HG02610 (cell line): Measurements from ENCODE around the gene AIFM3.
A peak's percentile ranks its signal among the peaks of the same experiment; 100 is the strongest.
"Not testable (repeated sequence)": the region's sequence is repeated elsewhere in the genome, so short reads cannot be mapped to it uniquely, and the experiment has no call there.

Experiments used
- ATAC-seq: cut with Tn5 transposase; IDR thresholded peaks from one replicate; pipeline ENCODE4 v1.9.1; 2021; ENCODE audit warnings: mild to moderate bottlenecking, moderate library complexity; ENCODE audit not compliant: unreplicated experiment

Gene AIFM3

DNA sequence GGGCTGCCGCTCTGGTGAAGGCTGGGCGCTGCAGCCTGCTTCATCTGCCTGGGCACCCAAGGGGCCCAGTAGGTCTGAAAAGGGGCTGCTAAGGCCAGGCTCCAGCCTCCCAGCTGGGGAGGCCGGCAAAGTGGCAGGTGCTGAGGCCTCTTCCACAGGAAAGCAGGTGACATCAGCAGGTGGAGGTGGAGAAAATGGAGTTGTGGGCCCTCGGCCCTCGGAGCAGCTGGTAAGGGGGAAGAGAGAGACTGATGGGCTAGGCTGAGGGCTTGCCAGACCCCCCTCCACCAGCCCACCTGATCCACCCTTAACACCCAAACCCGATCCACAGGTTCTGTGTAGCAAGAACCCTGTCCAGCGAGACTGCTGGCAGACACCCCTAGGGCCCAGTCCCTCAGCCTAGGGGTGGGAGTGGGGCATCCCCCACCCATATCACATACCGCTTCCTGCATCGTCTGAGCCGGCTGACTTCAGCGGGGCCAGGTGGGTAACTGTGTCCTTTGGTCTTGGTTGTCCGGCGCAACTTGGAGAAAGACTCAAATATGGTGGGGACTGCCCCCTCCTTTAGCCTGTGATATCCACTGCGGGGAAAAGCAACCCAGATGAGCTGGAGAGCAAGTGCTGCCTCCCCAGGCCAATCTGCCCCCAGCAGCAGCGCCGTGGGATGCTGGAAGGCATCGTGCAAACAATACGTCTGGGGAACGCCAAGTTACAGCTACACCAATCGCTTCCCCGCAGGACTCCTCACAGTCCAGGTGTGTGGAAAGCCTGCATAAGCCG is 33.3 kb downstream of the AIFM3 start:
- no peak for ATAC-seq

GRCh38 chr22:21000987-21001600 is 34.0 kb downstream of the AIFM3 start:
- no peak for ATAC-seq

DNA sequence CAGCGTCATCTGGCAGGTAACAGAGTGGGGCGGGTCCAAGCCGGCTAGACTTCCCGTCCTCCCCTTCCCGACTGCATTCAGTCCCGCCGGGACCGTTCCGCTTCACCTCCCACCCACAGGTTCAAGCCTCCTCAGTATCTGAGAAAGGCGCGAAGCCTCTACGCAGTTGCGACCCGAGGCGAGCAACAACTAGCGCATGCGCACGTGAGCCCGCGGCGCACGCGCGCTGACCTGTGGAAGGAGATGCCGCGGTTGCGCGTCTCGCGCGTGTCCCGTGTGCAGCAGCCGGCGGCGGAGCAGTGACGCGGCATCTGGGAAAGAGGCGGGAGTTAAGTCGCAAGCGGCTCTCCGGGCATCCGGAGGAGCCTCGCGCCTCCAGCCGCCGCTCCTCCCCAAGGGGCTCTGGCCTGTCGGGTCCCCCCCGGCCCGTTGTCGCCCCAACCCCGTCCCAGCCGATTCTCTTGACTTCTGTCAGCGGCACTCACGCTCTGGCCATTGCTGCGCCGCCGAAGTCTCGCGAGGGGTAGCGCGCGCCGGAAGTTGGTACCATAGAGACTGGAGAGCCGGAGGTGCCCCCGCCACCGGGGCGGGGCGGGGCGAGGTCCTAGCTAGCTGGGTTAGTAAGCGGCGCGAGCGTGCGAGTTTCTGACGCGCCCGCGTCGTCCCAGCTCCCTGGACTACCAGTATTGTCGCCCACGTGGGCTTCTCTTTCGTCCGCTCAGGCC is 34.7 kb downstream of the AIFM3 start, which contains the start of gene THAP7:
Gene THAP7, minus strand, starts transcription at position 518 of the 725 bp plus-strand sequence. Its CDS starts 207 bp downstream, at position 311.
- peak; percentile 83 for ATAC-seq

- ATAC-seq, result no peak
Measured at GRCh38 chr22:21003782-21004181, 36.7 kb downstream of the AIFM3 start.

- ATAC-seq, result not testable (repeated sequence)
Measured at GRCh38 chr22:21009208-21009607, 42.2 kb downstream of the AIFM3 start.

GRCh38 chr22:21009638-21010425 is 42.8 kb downstream of the AIFM3 start:
- no peak for ATAC-seq

- ATAC-seq, result no peak
Measured at GRCh38 chr22:21010426-21011113, 43.5 kb downstream of the AIFM3 start.

DNA sequence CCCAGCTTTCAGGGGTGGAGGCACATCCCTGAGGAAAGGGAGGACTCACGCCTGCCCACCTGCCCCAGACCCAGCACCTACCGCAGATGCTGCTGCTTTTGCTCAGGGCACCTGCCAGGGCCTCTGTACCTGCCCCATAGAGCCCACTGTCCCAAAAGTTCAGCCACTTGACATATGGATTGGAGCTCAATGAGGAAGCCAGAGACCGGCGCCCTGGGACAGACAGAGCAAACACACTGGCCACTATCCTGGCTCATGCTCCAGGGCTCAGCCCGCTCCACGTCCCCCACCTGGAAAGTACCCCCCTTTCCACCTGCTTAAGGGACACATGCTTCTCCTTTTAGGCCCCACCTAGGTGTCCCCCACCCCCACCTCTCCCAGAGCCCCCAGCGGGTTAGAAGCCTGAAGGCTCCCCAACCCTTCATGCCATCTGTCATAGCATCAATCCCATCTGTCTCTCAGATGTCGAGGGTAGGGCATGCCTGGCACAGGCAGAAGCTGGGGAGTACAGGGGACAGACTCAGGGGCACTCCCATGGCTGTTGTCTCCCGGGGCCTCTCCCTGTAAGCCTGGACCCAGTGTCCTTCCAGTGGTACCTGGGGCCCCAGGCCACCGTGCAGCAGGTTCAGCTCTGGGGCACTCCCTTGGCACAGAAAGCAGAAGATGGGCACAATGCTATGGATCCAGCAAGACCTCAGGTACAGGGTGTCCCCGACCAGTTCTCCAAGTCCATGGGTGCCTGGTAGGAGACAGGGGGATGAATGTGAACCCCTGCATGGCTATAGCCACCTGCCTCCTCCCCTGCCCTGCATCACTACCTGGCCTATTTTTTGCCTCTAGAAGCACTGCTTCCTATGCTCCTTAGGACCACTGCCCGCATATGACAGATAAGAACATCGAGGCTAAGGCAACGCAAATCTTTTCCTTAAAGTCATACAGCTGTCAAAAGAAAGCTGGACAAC is 45.7 kb downstream of the AIFM3 start:
- no peak for ATAC-seq

GRCh38 chr22:21013657-21014201 is 46.7 kb downstream of the AIFM3 start:
- ATAC-seq, result no peak

GRCh38 chr22:21014202-21014725 is 47.2 kb downstream of the AIFM3 start:
- ATAC-seq, result no peak

DNA sequence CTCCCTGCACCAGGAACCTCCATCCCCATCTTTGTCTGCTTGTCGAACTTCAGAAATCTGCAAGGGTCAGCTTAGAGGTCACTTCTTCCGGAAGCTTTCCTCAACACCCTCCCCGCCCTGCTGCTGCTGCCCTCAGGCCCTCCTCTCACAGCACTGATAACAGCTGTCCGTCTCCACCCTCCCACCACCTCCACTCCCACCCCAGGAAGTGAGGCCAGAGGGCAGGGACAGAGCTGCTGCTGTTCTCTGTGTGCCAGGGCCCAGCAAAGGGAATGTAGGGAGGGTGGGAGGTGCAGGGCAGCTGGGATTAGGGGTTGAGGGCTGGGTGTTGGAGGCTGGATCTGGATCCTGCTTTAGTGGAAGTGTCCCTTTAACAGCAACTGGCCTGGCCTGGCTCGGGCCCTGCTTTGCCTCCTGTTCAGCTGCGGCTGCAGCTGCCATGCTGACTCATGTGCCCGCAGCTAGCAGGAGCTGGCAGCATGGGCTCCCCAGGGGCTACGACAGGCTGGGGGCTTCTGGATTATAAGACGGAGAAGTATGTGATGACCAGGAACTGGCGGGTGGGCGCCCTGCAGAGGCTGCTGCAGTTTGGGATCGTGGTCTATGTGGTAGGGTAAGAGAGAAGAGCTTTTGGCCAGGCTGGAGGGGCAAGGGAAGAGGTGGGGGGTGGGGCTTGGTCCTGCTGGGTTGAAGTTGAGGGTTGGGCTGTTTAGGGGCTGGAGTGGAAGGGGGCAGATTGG is 47.8 kb downstream of the AIFM3 start, which contains the start of gene P2RX6:
Gene P2RX6, plus strand, starts transcription at position 440 of the 740 bp plus-strand sequence. Its CDS starts 10 bp downstream, at position 450.
- no peak for ATAC-seq

- ATAC-seq, result no peak
Measured at GRCh38 chr22:21015466-21016006, 48.5 kb downstream of the AIFM3 start.

GRCh38 chr22:21016644-21017420 is 49.8 kb downstream of the AIFM3 start:
- ATAC-seq, result no peak

- ATAC-seq, result no peak
Measured at GRCh38 chr22:21018314-21018713, 51.3 kb downstream of the AIFM3 start.

- no peak for ATAC-seq
Measured at GRCh38 chr22:21020802-21021429, 53.9 kb downstream of the AIFM3 start.

DNA sequence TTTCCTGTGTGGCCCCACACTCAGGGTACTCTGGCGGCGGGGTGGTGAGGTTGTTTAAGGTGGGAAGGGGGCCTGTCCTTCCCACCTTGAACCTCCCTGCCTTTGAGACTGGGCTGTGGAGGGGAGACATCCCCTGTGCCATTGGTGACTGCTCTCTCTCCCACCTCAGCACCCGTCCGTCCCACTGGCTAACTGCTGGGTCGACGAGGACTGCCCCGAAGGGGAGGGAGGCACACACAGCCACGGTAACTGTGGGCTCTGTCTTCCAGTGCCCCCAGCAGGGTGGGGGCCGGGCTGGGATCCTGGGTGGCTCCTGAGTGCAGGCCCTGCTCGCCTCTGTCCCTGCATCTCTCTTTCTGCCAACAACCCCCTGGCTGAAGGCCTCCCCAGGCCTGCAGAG is 55.5 kb downstream of the AIFM3 start:
- no peak for ATAC-seq
